Glomerular visceral epithelial cell (primary cell): ENCODE data around the gene CAT.

Experiments used
- DNase-seq: peaks from one replicate; pipeline ENCODE4 v3.0.0-alpha.2; 2016; ENCODE audit errors: extremely low spot score

CAT gene

DNA sequence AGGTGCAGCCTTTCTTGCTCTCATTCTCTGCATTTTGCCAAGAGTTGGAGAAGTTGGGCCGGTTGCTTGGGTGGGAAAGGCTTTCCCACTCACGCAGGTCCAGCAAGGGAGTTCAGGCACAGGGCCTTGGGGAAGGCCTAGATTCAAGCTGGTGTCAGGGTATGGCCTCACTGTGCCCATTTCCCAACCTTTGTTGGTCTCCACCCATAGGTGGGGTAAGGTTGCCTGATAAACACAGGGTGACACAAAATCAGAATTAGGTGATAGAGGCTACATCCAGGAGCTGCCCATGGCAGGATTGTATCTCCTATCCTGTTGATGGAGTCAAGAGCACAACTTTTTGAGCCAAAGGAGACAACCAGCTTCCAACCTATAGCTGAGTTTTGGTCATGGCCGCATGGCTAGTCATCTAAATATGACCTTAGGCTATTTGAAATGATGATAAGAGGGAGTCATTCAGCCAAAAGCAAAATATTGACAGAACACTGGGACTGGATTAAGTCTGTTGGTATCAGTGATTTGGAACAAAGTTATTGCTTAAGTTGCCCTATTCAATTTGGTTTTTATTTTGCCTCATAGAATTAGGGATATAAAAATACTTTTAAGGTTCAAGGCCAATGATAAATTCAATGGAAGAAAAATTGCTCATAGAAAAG lies 20.9 kb downstream of the CAT start:
- no peak for DNase-seq

GRCh38 chr11:34460278-34460677 lies 21.5 kb downstream of the CAT start:
- no peak for DNase-seq

- no peak for DNase-seq
These were observed 22.5 kb downstream of the CAT start for GRCh38 chr11:34461215-34461614.

- no peak for DNase-seq
These were observed 25.9 kb downstream of the CAT start for GRCh38 chr11:34464591-34465051.

DNA sequence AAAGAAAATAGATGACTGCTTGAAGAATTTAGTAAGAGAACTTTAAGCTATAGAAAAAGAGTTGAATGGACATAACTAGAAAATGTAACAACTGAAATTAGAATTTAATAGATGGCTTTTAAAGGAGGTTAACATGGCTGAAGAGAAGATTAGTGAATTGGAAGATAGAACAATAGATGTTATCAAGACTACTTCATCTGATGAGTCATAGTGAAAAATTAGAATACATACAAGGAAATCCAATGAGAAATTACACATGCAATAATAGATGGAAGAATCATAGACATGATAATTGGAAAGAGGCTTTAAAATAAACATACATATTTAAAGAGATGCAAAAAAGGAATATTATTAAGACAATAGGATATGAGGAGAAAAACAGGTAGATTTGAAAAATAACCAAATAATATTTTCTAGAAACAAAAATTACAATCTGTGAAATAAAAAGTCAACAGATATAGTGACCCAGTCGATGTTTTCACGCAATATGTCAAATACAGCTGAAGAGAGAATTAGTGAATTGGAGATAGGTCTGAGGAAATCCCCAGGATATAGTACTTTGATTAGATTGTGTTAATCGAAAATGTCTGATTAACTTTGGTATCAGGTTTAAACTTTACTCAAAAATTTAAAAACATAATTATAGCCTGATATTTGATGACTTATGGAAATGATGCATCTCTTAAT lies 28.2 kb downstream of the CAT start:
- DNase-seq = no peak

- DNase-seq = peak; percentile 36
These were observed 29.6 kb downstream of the CAT start for GRCh38 chr11:34468209-34468841.

GRCh38 chr11:34473603-34474169 lies 35.0 kb downstream of the CAT start:
- no peak for DNase-seq

- no peak for DNase-seq
These were observed 36.9 kb downstream of the CAT start for GRCh38 chr11:34475656-34476055.

GRCh38 chr11:34476849-34477248 lies 38.1 kb downstream of the CAT start:
- DNase-seq = no peak

GRCh38 chr11:34478845-34479663 lies 40.3 kb downstream of the CAT start:
- DNase-seq = no peak

- DNase-seq = no peak
These were observed 41.6 kb downstream of the CAT start for GRCh38 chr11:34480314-34480713.

DNA sequence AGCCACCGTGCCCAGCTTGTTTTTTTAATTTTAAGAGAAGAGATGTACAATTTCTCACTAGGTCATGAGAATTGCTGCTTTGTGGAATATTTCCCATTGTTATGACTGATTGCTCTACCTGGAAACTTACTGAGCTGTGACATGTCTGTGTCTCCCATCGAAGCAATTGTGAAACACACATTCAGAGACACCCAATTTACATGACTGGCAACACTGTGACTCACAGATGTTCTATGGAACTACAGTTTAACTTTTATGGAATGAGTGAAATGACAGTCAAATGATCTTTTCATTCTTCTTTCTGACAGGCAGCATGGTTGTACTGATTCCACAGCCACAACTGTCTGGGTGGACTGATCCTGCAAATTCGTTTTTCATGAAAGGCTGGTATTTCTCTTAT lies 42.6 kb downstream of the CAT start:
- DNase-seq = no peak

GRCh38 chr11:34483106-34483874 lies 44.6 kb downstream of the CAT start:
- DNase-seq = no peak

DNA sequence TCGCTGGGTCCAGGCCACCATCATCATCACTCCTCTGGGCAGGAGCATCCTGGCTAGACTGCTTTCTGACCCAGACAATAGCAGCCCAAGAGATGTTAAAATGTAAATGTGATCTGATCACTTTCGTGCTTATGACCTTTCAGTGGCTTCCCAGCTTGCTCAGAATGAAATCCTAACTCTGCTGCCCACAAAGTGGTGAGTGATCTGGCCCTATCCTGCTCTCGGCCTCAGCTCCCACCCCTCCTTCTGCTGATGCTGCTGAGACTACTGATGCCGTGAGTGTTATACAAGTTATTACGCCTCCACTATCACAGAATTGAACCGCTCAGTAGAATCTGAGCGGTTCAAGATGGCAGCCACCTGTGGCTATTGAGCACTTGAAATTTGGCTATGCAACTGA lies 48.7 kb downstream of the CAT start:
- no peak for DNase-seq

- no peak for DNase-seq
These were observed 50.3 kb downstream of the CAT start for GRCh38 chr11:34488855-34489557.

DNA sequence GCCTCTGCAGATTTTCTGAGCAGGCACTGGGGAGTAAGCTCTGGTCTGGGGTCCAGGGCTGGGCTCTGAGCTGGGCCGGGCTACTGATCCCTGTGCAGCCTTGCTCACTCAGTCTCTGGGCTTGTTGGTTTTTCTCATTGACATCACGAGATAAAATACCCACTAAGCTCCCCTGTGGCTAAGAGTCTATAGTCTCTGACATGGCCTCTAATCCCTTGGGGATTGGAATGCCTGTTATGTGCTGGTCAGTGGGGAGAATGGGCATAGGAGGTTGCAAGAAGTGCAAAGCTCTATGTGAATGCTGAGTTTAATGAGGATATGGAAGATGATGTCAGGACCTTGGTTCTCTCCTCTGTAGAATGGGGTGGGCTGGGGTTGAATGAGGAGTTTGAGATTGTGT lies 51.6 kb downstream of the CAT start:
- no peak for DNase-seq

DNA sequence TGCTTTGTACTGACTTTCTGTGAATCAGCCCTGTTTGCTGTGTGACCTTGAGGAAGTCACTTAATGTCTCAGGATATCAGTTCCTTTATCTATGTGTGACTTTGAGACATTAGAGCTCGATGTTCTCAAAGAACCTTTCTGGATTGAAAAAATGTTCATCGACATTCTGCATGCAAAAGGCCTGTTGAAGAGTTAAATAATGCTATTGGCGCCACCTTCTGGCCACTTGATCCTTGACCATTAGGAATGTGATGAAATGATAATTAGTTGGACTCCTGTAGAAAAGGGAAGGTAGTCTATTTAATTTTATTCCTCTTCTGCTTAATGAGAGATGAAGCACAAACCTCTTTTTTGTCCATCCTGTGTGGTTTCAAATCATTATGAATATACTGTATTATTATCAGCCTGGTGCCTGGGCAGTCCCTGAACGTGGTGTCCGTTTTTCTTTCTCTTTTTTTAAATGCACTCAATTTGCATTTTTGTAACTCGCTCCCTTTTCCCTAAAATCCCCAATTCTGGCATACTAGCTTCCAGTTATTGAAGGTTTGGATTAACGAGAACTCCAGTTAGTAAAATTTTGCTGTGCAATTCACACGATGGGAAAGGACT lies 54.2 kb downstream of the CAT start:
- peak; percentile 63 for DNase-seq

DNA sequence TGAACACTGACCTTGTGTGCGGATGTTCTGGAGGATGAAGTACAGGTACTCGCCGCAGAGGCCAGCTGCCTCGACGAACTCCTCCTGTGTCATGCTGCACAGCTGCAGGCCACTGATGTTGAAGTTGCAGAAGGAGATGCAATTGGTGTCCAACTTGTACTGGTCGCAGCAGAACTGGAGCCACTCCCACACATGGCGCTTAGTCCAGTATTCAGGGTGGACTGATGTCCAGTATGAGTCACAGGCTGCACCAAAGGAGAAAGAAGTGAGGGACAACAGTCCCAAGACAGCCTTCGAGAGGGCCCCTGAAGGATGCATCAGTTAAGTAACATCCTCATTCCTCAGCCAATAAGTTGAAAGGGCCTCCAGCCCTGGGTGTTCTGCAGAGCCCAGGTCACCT lies 54.7 kb downstream of the CAT start:
- DNase-seq = no peak

GRCh38 chr11:34493926-34494595 lies 55.3 kb downstream of the CAT start:
- DNase-seq = no peak
